GM18517 (cell line): Measurements from ENCODE around the gene SIGLEC14.
A peak's percentile ranks its signal among the peaks of the same experiment; 100 is the strongest.

ENCODE experiments used
- ATAC-seq: cut with Tn5 transposase; IDR thresholded peaks from one replicate; pipeline ENCODE4 v1.9.1; 2021; ENCODE audit warnings: mild to moderate bottlenecking, moderate library complexity; ENCODE audit not compliant: unreplicated experiment

Gene SIGLEC14

GRCh38 chr19:51626675-51627074 is 19.9 kb downstream of the SIGLEC14 start:
- ATAC-seq, result no peak

GRCh38 chr19:51621178-51621577 is 25.4 kb downstream of the SIGLEC14 start:
- no peak for ATAC-seq

- no peak for ATAC-seq
Measured at GRCh38 chr19:51615991-51616390, 30.6 kb downstream of the SIGLEC14 start.

GRCh38 chr19:51614789-51615188 is 31.8 kb downstream of the SIGLEC14 start:
- no peak for ATAC-seq

GRCh38 chr19:51610576-51610975 is 36.0 kb downstream of the SIGLEC14 start:
- no peak for ATAC-seq

GRCh38 chr19:51607920-51608562 is 38.6 kb downstream of the SIGLEC14 start:
- no peak for ATAC-seq

GRCh38 chr19:51607077-51607476 is 39.5 kb downstream of the SIGLEC14 start:
- peak; percentile 95 for ATAC-seq

- ATAC-seq, result no peak
Measured at GRCh38 chr19:51602189-51602854, 44.3 kb downstream of the SIGLEC14 start.

- ATAC-seq, result no peak
Measured at GRCh38 chr19:51600940-51601580, 45.6 kb downstream of the SIGLEC14 start.

GRCh38 chr19:51599084-51599483 is 47.5 kb downstream of the SIGLEC14 start:
- no peak for ATAC-seq

- no peak for ATAC-seq
Measured at GRCh38 chr19:51598159-51598915, 48.3 kb downstream of the SIGLEC14 start.

GRCh38 chr19:51595190-51596175 is 51.1 kb downstream of the SIGLEC14 start:
- no peak for ATAC-seq

GRCh38 chr19:51594774-51595109 is 51.9 kb downstream of the SIGLEC14 start:
- ATAC-seq, result no peak

- peak; percentile 88 for ATAC-seq
Measured at GRCh38 chr19:51593969-51594773, 52.5 kb downstream of the SIGLEC14 start.

GRCh38 chr19:51593138-51593890 is 53.3 kb downstream of the SIGLEC14 start:
- no peak for ATAC-seq
